ENCODE data around the gene HAUS3.

HAUS3 gene

GRCh38 chr4:2178986-2179385 lies 62.9 kb downstream of the HAUS3 start:
- H3K4me3 ChIP-seq (ENCODE audit: low read length) = no peak overlapping the region
- TF ChIP-seq EZH2 (optimal IDR thresholded peaks at IDR 0.05; ENCODE audit: low read depth, low read length) (no peak), EZH2phosphoT487 (IDR thresholded peaks at IDR 0.05; ENCODE audit: low read length) (no peak), CTCF (IDR thresholded peaks at IDR 0.05; ENCODE audit: low read length) (no peak)
- no peaks in the 10 kb centered on the region for H3K4me1 ChIP-seq (ENCODE audit: low read length)
- H3K79me2 ChIP-seq (ENCODE audit: low read length) = no peaks in the 10 kb centered on the region
- no peak overlapping the region for H2AFZ ChIP-seq (ENCODE audit: low read length)
- no peaks in the 10 kb centered on the region for H3K9me2 ChIP-seq (replicated peaks; ENCODE audit: insufficient read depth, low read length)
- no peaks in the 10 kb centered on the region for H3K27me3 ChIP-seq (replicated peaks; ENCODE audit: insufficient read depth, low read length)
- no peaks in the 10 kb centered on the region for H4K20me1 ChIP-seq (ENCODE audit: insufficient read depth, low read length)
- H3K4me2 ChIP-seq (ENCODE audit: low read depth, low read length) = no peak overlapping the region
- H3K9ac ChIP-seq (ENCODE audit: low read length) = no peak overlapping the region
- no peak for DNase-seq
- no peak overlapping the region for H3K27ac ChIP-seq (ENCODE audit: low read length)
- no peaks in the 10 kb centered on the region for H3K36me3 ChIP-seq (replicated peaks; ENCODE audit: insufficient read depth, low read length)
- H3K9me3 ChIP-seq (replicated peaks; ENCODE audit: insufficient read depth, low read length) = no peaks in the 10 kb centered on the region
- no peaks in the 10 kb centered on the region; the same call in 1 of the 2 replicates for H3F3A ChIP-seq (ENCODE audit: insufficient read depth, low read length)
